ENCODE results near the gene RBM47. TPM values are rescaled to one million over a fixed set of nuclear protein-coding genes. Genes with fewer than 3 reads are reported as not detected.

Gene RBM47
- total RNA-seq, 2 donors from 2014 or later = 4.4 to 13.7 TPM

GRCh38 chr4:40461879-40462278 lies 167.8 kb downstream of the RBM47 start:
- no peak for DNase-seq (ENCODE audit: low spot score)
- no peak overlapping the region for H3K4me3 ChIP-seq
- TF ChIP-seq CTCF (IDR thresholded peaks at IDR 0.05) = no peak
- H3K4me1 ChIP-seq = no peaks in the 10 kb centered on the region
- H3K36me3 ChIP-seq = no peaks in the 10 kb centered on the region
- no peak overlapping the region for H3K27ac ChIP-seq
- no peaks in the 10 kb centered on the region for H3K9me3 ChIP-seq
- no peaks in the 10 kb centered on the region for H3K27me3 ChIP-seq

GRCh38 chr4:40461062-40461461 lies 168.6 kb downstream of the RBM47 start:
- DNase-seq (ENCODE audit: low spot score) = no peak
- no peak overlapping the region for H3K4me3 ChIP-seq
- TF ChIP-seq CTCF (IDR thresholded peaks at IDR 0.05) = no peak

GRCh38 chr4:40458683-40459082 lies 171.0 kb downstream of the RBM47 start:
- Histone ChIP-seq H3K27me3 (no peaks in the 10 kb centered on the region), H3K9me3 (no peaks in the 10 kb centered on the region), H3K4me1 (no peaks in the 10 kb centered on the region), H3K27ac (no peak overlapping the region), H3K4me3 (no peak overlapping the region), H3K36me3 (no peaks in the 10 kb centered on the region)
- no peak for DNase-seq (ENCODE audit: low spot score)
- TF ChIP-seq CTCF (IDR thresholded peaks at IDR 0.05) = no peak

More at GRCh38 chr4:40461062-40461461, 168.6 kb downstream of the RBM47 start:
- no peaks in the 10 kb centered on the region for H3K27me3 ChIP-seq
- H3K9me3 ChIP-seq = no peaks in the 10 kb centered on the region
- no peaks in the 10 kb centered on the region for H3K36me3 ChIP-seq
- H3K4me1 ChIP-seq = no peaks in the 10 kb centered on the region
- no peak overlapping the region for H3K27ac ChIP-seq

- Histone ChIP-seq H3K36me3 (no peaks in the 10 kb centered on the region), H3K27me3 (no peaks in the 10 kb centered on the region), H3K9me3 (no peaks in the 10 kb centered on the region), H3K4me1 (no peaks in the 10 kb centered on the region), H3K27ac (no peak overlapping the region), H3K4me3 (no peak overlapping the region)
- DNase-seq (ENCODE audit: low spot score) = no peak
- no peak for TF ChIP-seq CTCF (IDR thresholded peaks at IDR 0.05)
These were observed 171.6 kb downstream of the RBM47 start for GRCh38 chr4:40458109-40458508.

- no peaks in the 10 kb centered on the region for H3K4me1 ChIP-seq
- DNase-seq (ENCODE audit: low spot score) = no peak
- no peak overlapping the region for H3K4me3 ChIP-seq
These were observed 174.2 kb downstream of the RBM47 start for GRCh38 chr4:40455340-40455902.

More at GRCh38 chr4:40455340-40455902, 174.2 kb downstream of the RBM47 start:
- Histone ChIP-seq H3K9me3 (no peaks in the 10 kb centered on the region), H3K36me3 (no peaks in the 10 kb centered on the region), H3K27me3 (no peaks in the 10 kb centered on the region), H3K27ac (no peak overlapping the region)
- TF ChIP-seq CTCF (IDR thresholded peaks at IDR 0.05) = no peak

All from right atrium auricular region (tissue), 2 donors.